PFSK-1 (cell line): ENCODE measurements around the gene SUPT16H.

Experiments
- FOXP2 ChIP-seq: optimal IDR thresholded peaks from 2 replicates; pipeline ENCODE3; 2011; ENCODE audit warnings: borderline replicate concordance, control low read depth, inconsistent platforms; ENCODE audit not compliant: insufficient read depth; ENCODE audit errors: extremely low read length, extremely low read depth
- POLR2AphosphoS5 ChIP-seq: IDR thresholded peaks from 2 replicates; pipeline ENCODE4 v1.6.1; 2012; ENCODE audit warnings: low read depth, mild to moderate bottlenecking, control low read depth, low read length, moderate library complexity
- REST ChIP-seq, 2 experiments: IDR thresholded peaks; 2 replicates each; pipeline versions ENCODE4 v1.6.1 to v1.8.0; 2011 to 2012; ENCODE audit warnings: low read depth in 2 of 2, low read length in 2 of 2, control low read depth in 1 of 2, inconsistent platforms in 1 of 2, mild to moderate bottlenecking in 1 of 2, moderate library complexity in 1 of 2; ENCODE audit not compliant: insufficient read depth in 1 of 2
- SIN3A ChIP-seq: IDR thresholded peaks from 2 replicates; pipeline ENCODE4 v1.6.1; 2012; ENCODE audit warnings: mild to moderate bottlenecking, low read length, moderate library complexity, borderline replicate concordance; ENCODE audit not compliant: insufficient read depth
- TAF1 ChIP-seq: IDR thresholded peaks from 2 replicates; pipeline ENCODE4 v1.6.1; 2012; ENCODE audit warnings: low read length, control low read depth, borderline replicate concordance; ENCODE audit not compliant: insufficient read depth

The SUPT16H gene

GRCh38 chr14:21379338-21379737 lies 4.5 kb downstream of the SUPT16H start:
- no peak for TF ChIP-seq POLR2AphosphoS5
- no peak for TF ChIP-seq REST (IDR thresholded peaks at IDR 0.05; ENCODE audit: insufficient read depth in 1 of 2, low read depth in 2 of 2, low read length in 2 of 2)
- no peak for TF ChIP-seq FOXP2
- no peak for TF ChIP-seq SIN3A
- no peak for TF ChIP-seq TAF1

DNA sequence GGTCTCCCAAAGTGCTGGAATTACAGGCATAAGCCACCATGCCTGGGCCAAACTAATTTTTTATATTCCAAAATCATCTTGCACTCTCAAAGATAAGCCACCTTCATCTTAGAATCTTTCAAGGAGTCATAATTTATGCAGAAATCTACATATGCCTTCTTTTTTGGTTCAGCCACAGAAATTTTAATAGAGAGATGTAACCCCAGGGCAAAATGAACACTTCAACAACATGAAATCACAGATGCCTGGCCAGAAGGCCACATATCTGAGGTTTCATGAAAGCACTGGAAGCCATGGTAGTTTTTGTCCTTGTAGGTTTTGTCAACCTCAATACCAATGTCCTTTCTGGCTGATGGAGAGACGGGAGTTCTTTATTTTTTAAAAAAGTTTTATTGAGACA lies 9.8 kb downstream of the SUPT16H start:
- TF ChIP-seq TAF1 = no peak

- TF ChIP-seq TAF1 (no peak), FOXP2 (no peak), REST (IDR thresholded peaks at IDR 0.05; ENCODE audit: insufficient read depth in 1 of 2, low read depth in 2 of 2, low read length in 2 of 2) (no peak), SIN3A (no peak)
These were observed 13.7 kb downstream of the SUPT16H start for GRCh38 chr14:21369949-21370679.

GRCh38 chr14:21367582-21368144 lies 16.2 kb downstream of the SUPT16H start:
- no peak for TF ChIP-seq SIN3A
- no peak for TF ChIP-seq FOXP2
- TF ChIP-seq POLR2AphosphoS5 = no peak
- no peak for TF ChIP-seq TAF1
- TF ChIP-seq REST (IDR thresholded peaks at IDR 0.05; ENCODE audit: insufficient read depth in 1 of 2, low read depth in 2 of 2, low read length in 2 of 2) = no peak

- TF ChIP-seq TAF1 (no peak), FOXP2 (no peak)
These were observed 27.3 kb downstream of the SUPT16H start for GRCh38 chr14:21356511-21356910.

DNA sequence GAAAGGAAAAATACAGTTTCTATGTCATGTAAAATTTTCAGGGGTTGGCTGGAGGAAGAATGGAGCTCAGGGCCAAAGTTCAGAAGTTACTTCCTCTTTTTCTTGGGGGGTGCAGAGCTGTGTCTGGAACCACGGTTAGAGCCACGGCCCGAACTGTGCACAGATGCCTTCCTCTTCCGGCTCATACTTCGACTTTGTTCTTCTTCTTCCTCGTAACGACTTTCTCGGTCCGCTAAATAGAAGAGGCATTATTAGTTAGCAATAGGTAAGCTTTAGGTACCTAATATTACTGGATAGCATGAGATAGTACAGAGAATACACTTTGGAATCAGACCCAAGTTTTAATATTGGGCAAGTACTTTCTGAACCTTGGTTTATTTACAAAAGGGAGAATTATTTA lies 31.2 kb downstream of the SUPT16H start:
- no peak for TF ChIP-seq FOXP2
- TF ChIP-seq POLR2AphosphoS5 = no peak
- TF ChIP-seq REST (IDR thresholded peaks at IDR 0.05; ENCODE audit: insufficient read depth in 1 of 2, low read depth in 2 of 2, low read length in 2 of 2) = no peak
- no peak for TF ChIP-seq SIN3A
- no peak for TF ChIP-seq TAF1
